Activated T-cell treated with anti-CD3 and anti-CD28 coated beads, Interleukin-2, amount 50 U/mL, for 72 hours (primary cell): ENCODE measurements around the gene ALDH18A1. TPM values are rescaled to one million over a fixed set of nuclear protein-coding genes. Genes with fewer than 3 reads are reported as not detected.

Experiments
- ATAC-seq, 2 donors: fragments of 150-1000 bp; cut with Tn5 transposase; replicated peaks in 1 of 2; 2 replicates each; pipeline ENCODE4 v1.10.0; 2021; ENCODE audit warnings: moderate library complexity in 2 of 2, mild to moderate bottlenecking in 1 of 2
- DNase-seq, 2 donors: peaks; one replicate each; pipeline ENCODE4 v3.0.0; 2021 to 2022; ENCODE audit warnings: mixed read lengths in 1 of 2
- H3K27ac Mint-ChIP-seq: one replicate; pipeline ENCODE4 v1.8.0; 2022; ENCODE audit warnings: mild to moderate bottlenecking, moderate library complexity, mixed read lengths
- H3K27me3 Mint-ChIP-seq: one replicate; pipeline ENCODE4 v1.8.0; 2022; ENCODE audit warnings: low read depth, mixed read lengths
- H3K36me3 Mint-ChIP-seq, 2 donors: one replicate each; pipeline ENCODE4 v1.8.0; 2022; ENCODE audit warnings: mixed read lengths in 2 of 2, mild to moderate bottlenecking in 1 of 2; ENCODE audit not compliant: insufficient read depth in 2 of 2
- H3K4me1 Mint-ChIP-seq: one replicate; pipeline ENCODE4 v1.8.0; 2022; ENCODE audit warnings: low read depth, mixed read lengths
- H3K4me3 Mint-ChIP-seq, 2 donors: one replicate each; pipeline ENCODE4 v1.8.0; 2022; ENCODE audit warnings: mild to moderate bottlenecking in 2 of 2, mixed read lengths in 2 of 2, moderate library complexity in 2 of 2
- H3K9me3 Mint-ChIP-seq, 2 donors: one replicate each; pipeline ENCODE4 v1.8.0; 2022; ENCODE audit warnings: mixed read lengths in 2 of 2
- total RNA-seq, 2 donors: library from RNA; stranded (reverse); gene quantifications; one replicate each; pipeline ENCODE4 v1.2.3, GENCODE V29; 2022

ALDH18A1 gene
- total RNA-seq, 2 donors from 2014 or later = 52.8 to 71.3 TPM

- H3K4me3 Mint-ChIP-seq = no peak overlapping the region
- ATAC-seq (no peak), DNase-seq (no peak)
- no peaks in the 10 kb centered on the region for H3K4me1 Mint-ChIP-seq
- no peaks in the 10 kb centered on the region for H3K9me3 Mint-ChIP-seq
- H3K27ac Mint-ChIP-seq = no peak overlapping the region
- H3K27me3 Mint-ChIP-seq = no peaks in the 10 kb centered on the region
- H3K36me3 Mint-ChIP-seq = peaks cover 0 to 6% of the 10 kb centered on the region in 2 donors
Observed at GRCh38 chr10:95664543-95664942, 8.0 kb upstream of the ALDH18A1 start.

- Mint-ChIP-seq H3K4me1 (peaks cover 7% of the 10 kb centered on the region), H3K27ac (no peak overlapping the region), H3K27me3 (no peaks in the 10 kb centered on the region), H3K4me3 (no peak overlapping the region), H3K9me3 (peaks cover under 1% of the 10 kb centered on the region in 2 donors), H3K36me3 (peaks cover under 1 to 6% of the 10 kb centered on the region in 2 donors)
- no peak for DNase-seq
- ATAC-seq = no peak
Observed at GRCh38 chr10:95663496-95663895, 7.0 kb upstream of the ALDH18A1 start.

GRCh38 chr10:95661818-95662217 lies 5.3 kb upstream of the ALDH18A1 start:
- Mint-ChIP-seq H3K27me3 (no peaks in the 10 kb centered on the region), H3K27ac (no peak overlapping the region), H3K4me1 (peaks cover 16% of the 10 kb centered on the region), H3K36me3 (peaks cover 4 to 7% of the 10 kb centered on the region in 2 donors), H3K9me3 (peaks cover 4 to 5% of the 10 kb centered on the region in 2 donors), H3K4me3 (no peak overlapping the region)
- ATAC-seq = no peak
- DNase-seq = no peak

GRCh38 chr10:95660283-95660682 lies 3.8 kb upstream of the ALDH18A1 start:
- H3K4me1 Mint-ChIP-seq = peaks cover 26% of the 10 kb centered on the region
- ATAC-seq (no peak), DNase-seq (no peak)
- H3K27ac Mint-ChIP-seq = no peak overlapping the region
- no peaks in the 10 kb centered on the region for H3K27me3 Mint-ChIP-seq
- peaks cover 6% of the 10 kb centered on the region in 2 donors for H3K36me3 Mint-ChIP-seq
- H3K9me3 Mint-ChIP-seq = peaks cover 4 to 5% of the 10 kb centered on the region in 2 donors
- no peak overlapping the region for H3K4me3 Mint-ChIP-seq

GRCh38 chr10:95657250-95657649 lies 739 bp upstream of the ALDH18A1 start:
- Mint-ChIP-seq H3K4me3 (peak overlapping the region; percentile 99 to 100), H3K9me3 (peaks cover 4 to 5% of the 10 kb centered on the region in 2 donors), H3K4me1 (peaks cover 33% of the 10 kb centered on the region), H3K36me3 (peaks cover 10 to 23% of the 10 kb centered on the region in 2 donors), H3K27ac (no peak overlapping the region), H3K27me3 (no peaks in the 10 kb centered on the region)
- ATAC-seq = no peak
- DNase-seq = no peak

- Mint-ChIP-seq H3K4me3 (peak overlapping the region; percentile 99 to 100), H3K4me1 (peaks cover 40% of the 10 kb centered on the region), H3K9me3 (peaks cover 11% of the 10 kb centered on the region in 2 donors), H3K27ac (peak overlapping the region; percentile 13), H3K27me3 (no peaks in the 10 kb centered on the region), H3K36me3 (peaks cover 20 to 37% of the 10 kb centered on the region in 2 donors)
- DNase-seq = peak; percentile 32 to 40
- peak; percentile 50 to 62 for ATAC-seq
Observed at GRCh38 chr10:95655571-95656290, 780 bp downstream of the ALDH18A1 start.

- Mint-ChIP-seq H3K4me3 (no peak overlapping the region), H3K4me1 (peaks cover 37% of the 10 kb centered on the region), H3K36me3 (peaks cover 20 to 48% of the 10 kb centered on the region in 2 donors), H3K9me3 (peaks cover 11% of the 10 kb centered on the region in 2 donors), H3K27me3 (no peaks in the 10 kb centered on the region), H3K27ac (no peak overlapping the region)
- no peak for DNase-seq
- ATAC-seq = no peak
Observed at GRCh38 chr10:95653895-95654294, 2.6 kb downstream of the ALDH18A1 start.

- no peak for DNase-seq
- ATAC-seq = no peak
- H3K4me1 Mint-ChIP-seq = peaks cover 21% of the 10 kb centered on the region
Observed at GRCh38 chr10:95651346-95652060, 5.0 kb downstream of the ALDH18A1 start.

GRCh38 chr10:95650232-95650631 lies 6.3 kb downstream of the ALDH18A1 start:
- H3K4me3 Mint-ChIP-seq = no peak overlapping the region
- DNase-seq = no peak
- peaks cover 14% of the 10 kb centered on the region for H3K4me1 Mint-ChIP-seq
- peaks cover 6 to 7% of the 10 kb centered on the region in 2 donors for H3K9me3 Mint-ChIP-seq
- no peaks in the 10 kb centered on the region for H3K27me3 Mint-ChIP-seq
- ATAC-seq = no peak
- peaks cover 16 to 49% of the 10 kb centered on the region in 2 donors for H3K36me3 Mint-ChIP-seq
- H3K27ac Mint-ChIP-seq = no peak overlapping the region

More at GRCh38 chr10:95651346-95652060, 5.0 kb downstream of the ALDH18A1 start:
- H3K36me3 Mint-ChIP-seq = peaks cover 17 to 50% of the 10 kb centered on the region in 2 donors
- peaks cover 6 to 7% of the 10 kb centered on the region in 2 donors for H3K9me3 Mint-ChIP-seq
- H3K27me3 Mint-ChIP-seq = no peaks in the 10 kb centered on the region
- no peak overlapping the region for H3K4me3 Mint-ChIP-seq
- no peak overlapping the region for H3K27ac Mint-ChIP-seq

- Mint-ChIP-seq H3K27me3 (no peaks in the 10 kb centered on the region), H3K4me1 (peaks cover 7% of the 10 kb centered on the region), H3K4me3 (no peak overlapping the region), H3K9me3 (peaks cover 6 to 7% of the 10 kb centered on the region in 2 donors), H3K36me3 (peaks cover 16 to 44% of the 10 kb centered on the region in 2 donors), H3K27ac (no peak overlapping the region)
- DNase-seq = no peak
- no peak for ATAC-seq
Observed at GRCh38 chr10:95648138-95648537, 8.4 kb downstream of the ALDH18A1 start.

- Mint-ChIP-seq H3K4me1 (no peaks in the 10 kb centered on the region), H3K27me3 (no peaks in the 10 kb centered on the region), H3K9me3 (peaks cover 0 to 2% of the 10 kb centered on the region in 2 donors), H3K36me3 (peaks cover 6 to 31% of the 10 kb centered on the region in 2 donors), H3K4me3 (no peak overlapping the region), H3K27ac (no peak overlapping the region)
- ATAC-seq (no peak), DNase-seq (no peak)
Observed at GRCh38 chr10:95646160-95646559, 10.4 kb downstream of the ALDH18A1 start.

GRCh38 chr10:95644901-95645300 lies 11.6 kb downstream of the ALDH18A1 start:
- Mint-ChIP-seq H3K36me3 (peaks cover 4 to 29% of the 10 kb centered on the region in 2 donors), H3K27me3 (no peaks in the 10 kb centered on the region)

GRCh38 chr10:95640891-95641315 lies 15.6 kb downstream of the ALDH18A1 start:
- no peaks in the 10 kb centered on the region for H3K4me1 Mint-ChIP-seq
- no peak overlapping the region for H3K27ac Mint-ChIP-seq
- H3K36me3 Mint-ChIP-seq = peaks cover 6 to 21% of the 10 kb centered on the region in 2 donors
- no peak for ATAC-seq
- DNase-seq = no peak
- H3K27me3 Mint-ChIP-seq = no peaks in the 10 kb centered on the region
- no peak overlapping the region for H3K4me3 Mint-ChIP-seq
- H3K9me3 Mint-ChIP-seq = no peaks in the 10 kb centered on the region

More at GRCh38 chr10:95644901-95645300, 11.6 kb downstream of the ALDH18A1 start:
- DNase-seq (no peak), ATAC-seq (no peak)
- Mint-ChIP-seq H3K4me3 (no peak overlapping the region), H3K27ac (no peak overlapping the region), H3K9me3 (no peaks in the 10 kb centered on the region), H3K4me1 (no peaks in the 10 kb centered on the region)
